RWPE1 (cell line): Measurements from ENCODE around the gene KLHL33.

Source experiments
- CTCF ChIA-PET: fragments of 350-600 bp; sonication (Branson Sonifier 250); formaldehyde crosslinking; extraction: SDS; loops from one replicate; lab custom pipeline; 2021; lab: Yijun Ruan, JAX
- POLR2A ChIA-PET: fragments of 400-600 bp; formaldehyde crosslinking; extraction: SDS; loops from one replicate; lab custom pipeline; 2020; ENCODE audit warnings: antibody characterized with exemption; ENCODE audit not compliant: low non-redundant PET; lab: Yijun Ruan, JAX
- DNase-seq: peaks from one replicate; pipeline ENCODE4 v3.0.0; 2012; ENCODE audit warnings: low spot score
- H3K27ac ChIP-seq: fragments of 450-650 bp; 2 replicates; pipeline ENCODE4 v1.5.1; 2017
- CTCF ChIP-seq: fragments of 450-650 bp; conservative IDR thresholded peaks from 2 replicates; pipeline ENCODE4 v1.5.1; 2017; ENCODE audit warnings: low read depth, mild to moderate bottlenecking

Gene KLHL33

GRCh38 chr14:20416223-20416622, 19.7 kb downstream of the KLHL33 start:
- ChIA-PET POLR2A (interaction anchor here (0.6 kb wide), 1 partner anchor 265 kb away, joined by 3 read pairs; no protein-coding TSS in a partner anchor), CTCF (interaction anchor here (0.5 to 1.3 kb wide), 8 partner anchors 8 to 197 kb away, joined by 3 to 5 read pairs (median 4); no protein-coding TSS in a partner anchor)
- no peak for TF ChIP-seq CTCF
- H3K27ac ChIP-seq: no peak overlapping the region
- no peak for DNase-seq

GRCh38 chr14:20415782-20416206, 20.2 kb downstream of the KLHL33 start:
- CTCF ChIA-PET: interaction anchor here (0.5 to 1.3 kb wide), 10 partner anchors 9 to 197 kb away, joined by 3 to 5 read pairs (median 4); no protein-coding TSS in a partner anchor

GRCh38 chr14:20413744-20414082, 22.3 kb downstream of the KLHL33 start:
- TF ChIP-seq CTCF: no peak
- DNase-seq: peak; percentile 9
- CTCF ChIA-PET: interaction anchor here (1.0 to 1.1 kb wide), 2 partner anchors 193 to 195 kb away, joined by 3 read pairs; no protein-coding TSS in a partner anchor
- H3K27ac ChIP-seq: peak overlapping the region; percentile 96
- POLR2A ChIA-PET: interaction anchor here (0.9 to 1.8 kb wide), 3 partner anchors 12 to 269 kb away, joined by 3 to 9 read pairs (median 4); partner anchors contain the start of genes APEX1 and OSGEP

More at GRCh38 chr14:20415782-20416206, 20.2 kb downstream of the KLHL33 start:
- H3K27ac ChIP-seq: no peak overlapping the region
- POLR2A ChIA-PET: interaction anchor here (0.6 kb wide), 1 partner anchor 266 kb away, joined by 3 read pairs; no protein-coding TSS in a partner anchor
- peak; percentile 58 for TF ChIP-seq CTCF
- DNase-seq: peak; percentile 49

- CTCF ChIA-PET: interaction anchor here (1.0 to 1.1 kb wide), 2 partner anchors 193 to 196 kb away, joined by 3 read pairs; no protein-coding TSS in a partner anchor
- peak; percentile 82 for DNase-seq
- peak within 1 kb of the TSS; percentile 96 for H3K27ac ChIP-seq
- POLR2A ChIA-PET: interaction anchor here (0.9 to 1.8 kb wide), 4 partner anchors 12 to 269 kb away, joined by 3 to 9 read pairs (median 5); partner anchors contain the start of genes APEX1, OSGEP and PIP4P1
- TF ChIP-seq CTCF: no peak
These were observed 22.9 kb downstream of the KLHL33 start, which contains the start of gene TEP1 for GRCh38 chr14:20412876-20413743. Gene TEP1 (minus strand): TSS chr14:20413501. CDS start chr14:20408439, 5,062 bp downstream.

- TF ChIP-seq CTCF: no peak
- ChIA-PET CTCF (interaction anchor here (0.6 kb wide), 1 partner anchor 9 kb away, joined by 7 read pairs; no protein-coding TSS in a partner anchor), POLR2A (interaction anchor here (1.3 to 1.8 kb wide), 3 partner anchors 11 to 49 kb away, joined by 3 to 9 read pairs (median 6); partner anchors contain the start of genes APEX1, OSGEP and PIP4P1)
- no peak for DNase-seq
- H3K27ac ChIP-seq: peak overlapping the region; percentile 96
These were observed 23.6 kb downstream of the KLHL33 start for GRCh38 chr14:20412411-20412810.

GRCh38 chr14:20409226-20409625, 26.7 kb downstream of the KLHL33 start:
- DNase-seq: no peak
- CTCF ChIA-PET: no interaction called here
- POLR2A ChIA-PET: no interaction called here
- no peak overlapping the region for H3K27ac ChIP-seq
- no peak for TF ChIP-seq CTCF
